KMS-11 (cell line): ENCODE data around the gene CERS5.

Source experiments
- H2AFZ ChIP-seq: fragments of 200-600 bp; sonication (generic); 2 replicates; pipeline ENCODE4 v1.6.1; 2016; ENCODE audit warnings: antibody characterized with exemption, mixed run types, low read depth
- H3K27ac ChIP-seq: fragments of 200-600 bp; sonication (generic); 2 replicates; pipeline ENCODE4 v1.6.1; 2016; ENCODE audit warnings: mild to moderate bottlenecking, mixed run types
- H3K27me3 ChIP-seq: fragments of 200-600 bp; sonication (generic); 2 replicates; pipeline ENCODE4 v1.6.1; 2017; ENCODE audit warnings: mild to moderate bottlenecking, low read depth, mixed run types, moderate library complexity; ENCODE audit not compliant: insufficient read depth
- H3K36me3 ChIP-seq: fragments of 200-600 bp; sonication (generic); 2 replicates; pipeline ENCODE4 v1.6.1; 2017; ENCODE audit warnings: mild to moderate bottlenecking, mixed run types; ENCODE audit not compliant: insufficient read depth
- H3K4me1 ChIP-seq: fragments of 200-600 bp; sonication (generic); 2 replicates; pipeline ENCODE4 v1.6.1; 2016; ENCODE audit warnings: mild to moderate bottlenecking, low read depth, mixed run types; ENCODE audit not compliant: poor library complexity, severe bottlenecking
- H3K4me2 ChIP-seq: fragments of 200-600 bp; sonication (generic); 2 replicates; pipeline ENCODE4 v1.7.0; 2016; ENCODE audit warnings: mild to moderate bottlenecking, mixed run types
- H3K4me3 ChIP-seq: fragments of 200-600 bp; sonication (generic); IDR thresholded peaks from 2 replicates; pipeline ENCODE4 v1.6.1; 2017; ENCODE audit warnings: low read depth, low read length, mixed read lengths; ENCODE audit not compliant: insufficient read depth
- H3K79me2 ChIP-seq: fragments of 200-600 bp; sonication (generic); 2 replicates; pipeline ENCODE4 v1.6.1; 2016; ENCODE audit warnings: low read depth, mixed run types; ENCODE audit not compliant: insufficient read depth
- H3K9ac ChIP-seq: fragments of 200-600 bp; sonication (generic); 2 replicates; pipeline ENCODE4 v1.6.1; 2016; ENCODE audit warnings: mild to moderate bottlenecking, mixed run types
- H4K20me1 ChIP-seq: fragments of 200-600 bp; sonication (generic); 2 replicates; pipeline ENCODE4 v1.6.1; 2016; ENCODE audit warnings: mild to moderate bottlenecking, mixed run types; ENCODE audit not compliant: insufficient read depth
- CTCF ChIP-seq: fragments of 200-600 bp; sonication (generic); conservative IDR thresholded peaks from 2 replicates; pipeline ENCODE4 v1.6.1; 2017; ENCODE audit warnings: low read depth, mild to moderate bottlenecking, antibody characterized with exemption, low read length, moderate library complexity, mixed read lengths

CERS5 gene

GRCh38 chr12:50100561-50100960, 66.6 kb downstream of the CERS5 start:
- Histone ChIP-seq H3K79me2 (no peaks in the 10 kb centered on the region), H3K4me1 (peaks cover 10% of the 10 kb centered on the region), H2AFZ (no peak overlapping the region), H3K36me3 (peaks cover 6% of the 10 kb centered on the region; the same call in 1 of the 2 replicates), H4K20me1 (no peaks in the 10 kb centered on the region), H3K4me3 (no peak overlapping the region), H3K4me2 (no peak overlapping the region), H3K9ac (no peak overlapping the region), H3K27me3 (no peaks in the 10 kb centered on the region), H3K27ac (no peak overlapping the region)
- no peak for TF ChIP-seq CTCF

- Histone ChIP-seq H2AFZ (no peak overlapping the region), H3K9ac (no peak overlapping the region), H3K27me3 (no peaks in the 10 kb centered on the region), H3K4me1 (peaks cover 10% of the 10 kb centered on the region), H3K4me2 (no peak overlapping the region), H3K79me2 (no peaks in the 10 kb centered on the region), H3K36me3 (peaks cover 13% of the 10 kb centered on the region; the same call in 1 of the 2 replicates), H3K27ac (no peak overlapping the region), H4K20me1 (no peaks in the 10 kb centered on the region), H3K4me3 (no peak overlapping the region)
- TF ChIP-seq CTCF: no peak
These were observed 67.7 kb downstream of the CERS5 start for GRCh38 chr12:50099302-50100008.

GRCh38 chr12:50097952-50098351, 69.2 kb downstream of the CERS5 start:
- Histone ChIP-seq H3K36me3 (peaks cover 13% of the 10 kb centered on the region; the same call in 1 of the 2 replicates), H4K20me1 (no peaks in the 10 kb centered on the region), H2AFZ (no peak overlapping the region), H3K4me2 (no peak overlapping the region), H3K27me3 (no peaks in the 10 kb centered on the region), H3K4me1 (no peaks in the 10 kb centered on the region), H3K27ac (no peak overlapping the region), H3K79me2 (no peaks in the 10 kb centered on the region), H3K9ac (no peak overlapping the region), H3K4me3 (no peak overlapping the region)
- TF ChIP-seq CTCF: no peak

- no peak overlapping the region for H3K27ac ChIP-seq
- peaks cover 27% of the 10 kb centered on the region for H3K36me3 ChIP-seq
- H3K4me1 ChIP-seq: peaks cover 34% of the 10 kb centered on the region
- peaks cover 5% of the 10 kb centered on the region; the same call in 1 of the 2 replicates for H3K79me2 ChIP-seq
- no peaks in the 10 kb centered on the region for H3K27me3 ChIP-seq
- H3K4me2 ChIP-seq: no peak overlapping the region
- no peak for TF ChIP-seq CTCF
- no peak overlapping the region for H3K4me3 ChIP-seq
- no peak overlapping the region for H2AFZ ChIP-seq
- H4K20me1 ChIP-seq: no peaks in the 10 kb centered on the region
- H3K9ac ChIP-seq: no peak overlapping the region
These were observed 76.8 kb downstream of the CERS5 start for GRCh38 chr12:50090391-50090790.
